Measurements from ENCODE around the gene ABR. TPM values are rescaled to one million over a fixed set of nuclear protein-coding genes. Genes with fewer than 3 reads are reported as not detected.

Gene ABR
- polyA plus RNA-seq, 1 donor from 2014 or later = 34.5 TPM

GRCh38 chr17:1146561-1147265 is 33.1 kb downstream of the ABR start:
- H3K9me3 ChIP-seq (ENCODE audit: low read length) = no peaks in the 10 kb centered on the region
- H3K36me3 ChIP-seq (ENCODE audit: insufficient read depth, low read length) = no peaks in the 10 kb centered on the region
- H3K9ac ChIP-seq (ENCODE audit: low read length) = no peak overlapping the region
- no peak overlapping the region for H3K4me3 ChIP-seq (ENCODE audit: low read length)
- no peaks in the 10 kb centered on the region for H4K20me1 ChIP-seq (ENCODE audit: insufficient read depth)
- TF ChIP-seq SMC3 (conservative IDR thresholded peaks at IDR 0.05; ENCODE audit: poor library complexity) (no peak), POLR2AphosphoS5 (IDR thresholded peaks at IDR 0.05) (no peak)
- H2AFZ ChIP-seq (ENCODE audit: low read depth, low read length) = no peak overlapping the region
- H3K27me3 ChIP-seq (ENCODE audit: insufficient read depth, low read depth, low read length) = no peaks in the 10 kb centered on the region
- H3K27ac ChIP-seq (ENCODE audit: low read length) = no peak overlapping the region
- H3K79me2 ChIP-seq (replicated peaks; ENCODE audit: insufficient read depth, low read length) = no peaks in the 10 kb centered on the region
- no peak overlapping the region for H3K4me2 ChIP-seq (ENCODE audit: low read length)
- no peaks in the 10 kb centered on the region for H3K9me2 ChIP-seq (ENCODE audit: insufficient read depth, low read length)
- no peaks in the 10 kb centered on the region for H3F3A ChIP-seq (ENCODE audit: insufficient read depth, low read length, poor library complexity, severe bottlenecking)

GRCh38 chr17:1145311-1145986 is 34.3 kb downstream of the ABR start:
- Histone ChIP-seq H3K4me2 (ENCODE audit: low read length) (no peak overlapping the region), H4K20me1 (ENCODE audit: insufficient read depth) (no peaks in the 10 kb centered on the region), H2AFZ (ENCODE audit: low read depth, low read length) (no peak overlapping the region), H3K27me3 (ENCODE audit: insufficient read depth, low read depth, low read length) (no peaks in the 10 kb centered on the region), H3K9me2 (ENCODE audit: insufficient read depth, low read length) (no peaks in the 10 kb centered on the region), H3F3A (ENCODE audit: insufficient read depth, low read length, poor library complexity, severe bottlenecking) (no peaks in the 10 kb centered on the region), H3K9me3 (ENCODE audit: low read length) (no peaks in the 10 kb centered on the region), H3K9ac (ENCODE audit: low read length) (no peak overlapping the region), H3K4me3 (ENCODE audit: low read length) (no peak overlapping the region), H3K36me3 (ENCODE audit: insufficient read depth, low read length) (no peaks in the 10 kb centered on the region), H3K79me2 (replicated peaks; ENCODE audit: insufficient read depth, low read length) (no peaks in the 10 kb centered on the region), H3K27ac (ENCODE audit: low read length) (peak overlapping the region; percentile 28)
- TF ChIP-seq SMC3 (conservative IDR thresholded peaks at IDR 0.05; ENCODE audit: poor library complexity) (no peak), CTCF (IDR thresholded peaks at IDR 0.05; ENCODE audit: poor library complexity, severe bottlenecking) (no peak), EZH2 (IDR thresholded peaks at IDR 0.05; ENCODE audit: borderline replicate concordance, insufficient read depth, low read length, poor library complexity, severe bottlenecking) (no peak), REST (IDR thresholded peaks at IDR 0.05; ENCODE audit: borderline replicate concordance) (no peak), EP300 (conservative IDR thresholded peaks at IDR 0.05; ENCODE audit: poor library complexity, severe bottlenecking) (no peak), MXI1 (conservative IDR thresholded peaks at IDR 0.05; ENCODE audit: poor library complexity, severe bottlenecking) (no peak), POLR2AphosphoS5 (IDR thresholded peaks at IDR 0.05) (no peak), RAD21 (conservative IDR thresholded peaks at IDR 0.05) (no peak), TAF1 (IDR thresholded peaks at IDR 0.05; ENCODE audit: low read depth) (no peak)
